IMR-90 (cell line): Measurements from ENCODE around the gene SIK2. TPM values are rescaled to one million over a fixed set of nuclear protein-coding genes. Genes with fewer than 3 reads are reported as not detected.

Experiments used
- ATAC-seq: fragments of 200-7000 bp; cut with Tn5 transposase; 2 replicates; pipeline ENCODE4 v1.9.1; 2020; ENCODE audit warnings: low read depth, mild to moderate bottlenecking, moderate library complexity
- BruUV-seq: library from RNA; stranded (reverse); fragments of 400-500 nt; replicated peaks from 2 replicates; lab custom pipeline; 2021; lab: Mats Ljungman, UMichigan
- CTCF ChIA-PET: fragments of 300-600 bp; formaldehyde crosslinking; extraction: SDS; loops from one replicate; lab custom pipeline; 2021; ENCODE audit warnings: antibody characterized with exemption; lab: Yijun Ruan, JAX
- POLR2A ChIA-PET: fragments of 300-600 bp; sonication (Branson Sonifier 250); formaldehyde crosslinking; loops from one replicate; lab custom pipeline; 2022; ENCODE audit warnings: antibody characterized with exemption; ENCODE audit not compliant: unreplicated experiment; lab: Charles Lee
- DNase-seq: peaks from one replicate; pipeline ENCODE4 v3.0.0; 2013
- H2AFZ ChIP-seq: replicated peaks from 2 replicates; pipeline ENCODE3; 2013; ENCODE audit warnings: low read length, mild to moderate bottlenecking; ENCODE audit not compliant: poor library complexity
- H2AK5ac ChIP-seq: 2 replicates; pipeline ENCODE4 v1.6.1; 2013; ENCODE audit warnings: low read depth, low read length, inconsistent platforms
- H2AK9ac ChIP-seq: replicated peaks from 2 replicates; pipeline ENCODE3; 2013; ENCODE audit warnings: mild to moderate bottlenecking, low read depth, low read length, moderate library complexity; ENCODE audit not compliant: poor library complexity
- H2BK120ac ChIP-seq: 2 replicates; pipeline ENCODE4 v1.6.1; 2013; ENCODE audit warnings: low read depth, low read length, inconsistent platforms
- H2BK15ac ChIP-seq: 3 replicates; pipeline ENCODE4 v1.6.1; 2013; ENCODE audit warnings: low read depth, low read length, inconsistent platforms
- H2BK20ac ChIP-seq: 2 replicates; pipeline ENCODE4 v1.6.1; 2013; ENCODE audit warnings: low read depth, mild to moderate bottlenecking, inconsistent platforms, low read length, moderate library complexity
- H2BK5ac ChIP-seq: 2 replicates; pipeline ENCODE4 v1.6.1; 2013; ENCODE audit warnings: mild to moderate bottlenecking, low read depth, low read length, inconsistent platforms; ENCODE audit not compliant: poor library complexity, severe bottlenecking
- H3K14ac ChIP-seq: replicated peaks from 2 replicates; pipeline ENCODE4 v1.6.1; 2013; ENCODE audit warnings: low read depth, low read length, inconsistent platforms
- H3K18ac ChIP-seq: 2 replicates; pipeline ENCODE4 v1.6.1; 2013; ENCODE audit warnings: low read depth, low read length, control low read depth
- H3K23ac ChIP-seq: 2 replicates; pipeline ENCODE4 v1.6.1; 2013; ENCODE audit warnings: low read depth, low read length, inconsistent platforms
- H3K27ac ChIP-seq: 2 replicates; pipeline ENCODE4 v1.5.1; 2013; ENCODE audit warnings: mild to moderate bottlenecking, control low read depth, low read length; ENCODE audit not compliant: insufficient read depth
- H3K27me3 ChIP-seq: 2 replicates; pipeline ENCODE4 v1.6.1; 2013; ENCODE audit warnings: low read length; ENCODE audit not compliant: control insufficient read depth, insufficient read depth
- H3K36me3 ChIP-seq: 2 replicates; pipeline ENCODE4 v1.6.1; 2013; ENCODE audit warnings: low read length, mixed read lengths; ENCODE audit not compliant: control insufficient read depth, insufficient read depth
- H3K4ac ChIP-seq: 2 replicates; pipeline ENCODE4 v1.6.1; 2013; ENCODE audit warnings: low read depth, low read length, inconsistent platforms
- H3K4me1 ChIP-seq: 2 replicates; pipeline ENCODE4 v1.6.1; 2013; ENCODE audit warnings: low read length, mixed read lengths; ENCODE audit not compliant: control insufficient read depth, insufficient read depth
- H3K4me2 ChIP-seq: 2 replicates; pipeline ENCODE4 v1.6.1; 2013; ENCODE audit warnings: low read depth, mild to moderate bottlenecking, control low read depth, low read length, moderate library complexity
- H3K4me3 ChIP-seq: 2 replicates; pipeline ENCODE4 v1.5.1; 2013; ENCODE audit warnings: low read depth, mild to moderate bottlenecking, control low read depth, low read length, moderate library complexity; ENCODE audit not compliant: insufficient read depth
- H3K56ac ChIP-seq: 2 replicates; pipeline ENCODE4 v1.6.1; 2013; ENCODE audit warnings: low read length, inconsistent platforms; ENCODE audit not compliant: insufficient read depth; ENCODE audit errors: extremely low read depth
- H3K79me1 ChIP-seq, 2 experiments: 2 replicates each; pipeline ENCODE4 v1.6.1; 2013; ENCODE audit warnings: low read length in 2 of 2, inconsistent platforms in 1 of 2, low read depth in 1 of 2
- H3K9ac ChIP-seq: 2 replicates; pipeline ENCODE4 v1.6.1; 2013; ENCODE audit warnings: low read depth, low read length, control low read depth
- H3K9me1 ChIP-seq: 2 replicates; pipeline ENCODE4 v1.6.1; 2013; ENCODE audit warnings: low read length, inconsistent platforms; ENCODE audit not compliant: insufficient read depth
- H3K9me3 ChIP-seq: 2 replicates; pipeline ENCODE4 v1.6.1; 2013; ENCODE audit warnings: low read length; ENCODE audit not compliant: control insufficient read depth, insufficient read depth
- H4K20me1 ChIP-seq: 2 replicates; pipeline ENCODE4 v1.6.1; 2013; ENCODE audit warnings: low read length, inconsistent platforms; ENCODE audit not compliant: insufficient read depth
- H4K5ac ChIP-seq: 2 replicates; pipeline ENCODE4 v1.6.1; 2013; ENCODE audit warnings: mild to moderate bottlenecking, low read depth, low read length, control low read depth
- H4K8ac ChIP-seq, 2 experiments: 2 replicates each; pipeline ENCODE4 v1.6.1; 2013; ENCODE audit warnings: low read depth in 2 of 2, low read length in 2 of 2, control low read depth in 1 of 2, inconsistent platforms in 1 of 2
- H4K91ac ChIP-seq: 2 replicates; pipeline ENCODE4 v1.6.1; 2013; ENCODE audit warnings: low read depth, low read length, inconsistent platforms; ENCODE audit not compliant: insufficient read depth
- BHLHE40 ChIP-seq: fragments of 150-350 bp; IDR thresholded peaks from 2 replicates; pipeline ENCODE4 v1.6.1; 2016; ENCODE audit warnings: mild to moderate bottlenecking, low read depth, low read length
- CEBPB ChIP-seq: IDR thresholded peaks from 2 replicates; pipeline ENCODE4 v1.6.1; 2012; ENCODE audit warnings: low read depth, low read length, improper control_type of control experiment
- FOS ChIP-seq: fragments of 150-350 bp; IDR thresholded peaks from 2 replicates; pipeline ENCODE4 v1.6.1; 2016; ENCODE audit warnings: low read depth, low read length
- MAZ ChIP-seq: IDR thresholded peaks from 2 replicates; pipeline ENCODE4 v1.6.1; 2012; ENCODE audit warnings: low read depth, mild to moderate bottlenecking, low read length, improper control_type of control experiment, moderate library complexity, borderline replicate concordance
- NFE2L2 ChIP-seq: fragments of 150-350 bp; IDR thresholded peaks from 2 replicates; pipeline ENCODE4 v1.6.1; 2016; ENCODE audit warnings: low read depth, mild to moderate bottlenecking, low read length
- SMC3 ChIP-seq: fragments of 150-350 bp; IDR thresholded peaks from 2 replicates; pipeline ENCODE4 v1.6.1; 2016; ENCODE audit warnings: low read depth, mild to moderate bottlenecking, antibody characterized with exemption, low read length, moderate library complexity
- dilution Hi-C: fragments of 300-500 bp; cut with HindIII; formaldehyde crosslinking; loops from one replicate; pipeline ENCODE4 v1.14.3; 2018; ENCODE audit warnings: low sequenced_read_pairs; ENCODE audit not compliant: unreplicated experiment
- in situ Hi-C: fragments of 300-500 bp; cut with MboI; formaldehyde crosslinking; loops from 3 replicates; pipeline ENCODE4 v1.14.3; 2019; ENCODE audit warnings: low sequenced_read_pairs, inconsistent platforms, mixed read lengths
- intact Hi-C: fragments of 100-400 bp; cut with micrococcal nuclease; formaldehyde crosslinking; loops from 2 replicates; pipeline ENCODE4 v1.10.0; 2022
- polyA plus RNA-seq, 3 experiments: library from polyadenylated mRNA; depleted of rRNA; stranded (reverse); fragments of >200 nt; gene quantifications; 2 replicates each; pipeline ENCODE4 v1.2.3, GENCODE V29; 2012; ENCODE audit warnings: low replicate concordance in 1 of 3
- total RNA-seq: library from RNA; depleted of rRNA; stranded (reverse); fragments of >200 nt; gene quantifications from 2 replicates; pipeline ENCODE4 v1.2.3, GENCODE V29; 2012
- TF ChIP-seq, protein P1 (sequence below): fragments of 150-350 bp; IDR thresholded peaks from 2 replicates; pipeline ENCODE4 v1.6.1; 2016; ENCODE audit warnings: low read depth, mild to moderate bottlenecking, low read length, moderate library complexity, borderline replicate concordance
- TF ChIP-seq, protein P2 (sequence below): conservative IDR thresholded peaks from 2 replicates; pipeline ENCODE4 v1.5.1; 2012; ENCODE audit warnings: mild to moderate bottlenecking, low read depth, low read length, improper control_type of control experiment

The SIK2 gene
- total and polyA plus RNA-seq, 2 of the 4 experiments (the other 2 are of a cell fraction): 7.9 to 10.4 TPM

DNA sequence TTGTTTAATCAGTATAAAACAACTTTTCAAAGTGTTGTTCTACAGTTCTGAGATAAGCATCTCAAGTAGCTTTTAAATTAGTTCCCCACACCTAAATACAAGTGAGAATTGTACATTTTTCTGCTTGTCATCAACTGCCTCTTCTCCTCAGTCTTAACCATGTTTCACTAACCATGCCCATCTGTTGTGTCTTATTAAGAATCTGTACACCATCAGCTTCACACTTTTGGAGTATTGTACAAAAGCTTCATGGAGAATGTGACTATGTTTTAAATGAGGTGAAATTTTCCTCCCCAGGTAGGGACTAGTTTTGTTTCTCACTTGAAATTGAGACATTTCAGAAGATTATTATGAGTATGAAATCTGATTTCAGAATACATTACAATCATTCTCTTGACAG, 52.4 kb downstream of the SIK2 start:
- dilution Hi-C loops: no loop called here
- Histone ChIP-seq H4K5ac (no peak overlapping the region), H2BK120ac (no peak overlapping the region), H3K4me1 (no peaks in the 10 kb centered on the region; the same call in 1 of the 2 replicates), H3K23ac (no peak overlapping the region), H3K9ac (no peak overlapping the region), H3K56ac (no peak overlapping the region), H2AK5ac (no peak overlapping the region), H2BK20ac (no peak overlapping the region), H3K4ac (no peak overlapping the region), H4K20me1 (peaks cover 3% of the 10 kb centered on the region; the same call in 1 of the 2 replicates), H3K18ac (no peak overlapping the region), H2BK15ac (no peak overlapping the region), H3K79me1 (peaks cover 13 to 43% of the 10 kb centered on the region in 2 experiments), H4K91ac (no peak overlapping the region), H3K27ac (no peak overlapping the region), H2AFZ (no peak overlapping the region), H3K27me3 (no peaks in the 10 kb centered on the region), H3K36me3 (peaks cover 5% of the 10 kb centered on the region; the same call in 1 of the 2 replicates), H3K9me1 (0 out of 2 replicates have a peak, but pooled peaks cover 7% of the 10 kb centered on the region), H3K4me2 (no peak overlapping the region), H2AK9ac (no peak overlapping the region), H3K9me3 (no peaks in the 10 kb centered on the region), H4K8ac (no peak overlapping the region), H2BK5ac (no peak overlapping the region), H3K14ac (no peak overlapping the region), H3K4me3 (no peak overlapping the region)
- TF ChIP-seq FOS (no peak), SMC3 (no peak), BHLHE40 (no peak), MAZ (no peak), NFE2L2 (no peak), CEBPB (no peak)
- TF ChIP-seq, protein P1, sequence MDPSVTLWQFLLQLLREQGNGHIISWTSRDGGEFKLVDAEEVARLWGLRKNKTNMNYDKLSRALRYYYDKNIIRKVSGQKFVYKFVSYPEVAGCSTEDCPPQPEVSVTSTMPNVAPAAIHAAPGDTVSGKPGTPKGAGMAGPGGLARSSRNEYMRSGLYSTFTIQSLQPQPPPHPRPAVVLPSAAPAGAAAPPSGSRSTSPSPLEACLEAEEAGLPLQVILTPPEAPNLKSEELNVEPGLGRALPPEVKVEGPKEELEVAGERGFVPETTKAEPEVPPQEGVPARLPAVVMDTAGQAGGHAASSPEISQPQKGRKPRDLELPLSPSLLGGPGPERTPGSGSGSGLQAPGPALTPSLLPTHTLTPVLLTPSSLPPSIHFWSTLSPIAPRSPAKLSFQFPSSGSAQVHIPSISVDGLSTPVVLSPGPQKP: no peak
- TF ChIP-seq, protein P2, sequence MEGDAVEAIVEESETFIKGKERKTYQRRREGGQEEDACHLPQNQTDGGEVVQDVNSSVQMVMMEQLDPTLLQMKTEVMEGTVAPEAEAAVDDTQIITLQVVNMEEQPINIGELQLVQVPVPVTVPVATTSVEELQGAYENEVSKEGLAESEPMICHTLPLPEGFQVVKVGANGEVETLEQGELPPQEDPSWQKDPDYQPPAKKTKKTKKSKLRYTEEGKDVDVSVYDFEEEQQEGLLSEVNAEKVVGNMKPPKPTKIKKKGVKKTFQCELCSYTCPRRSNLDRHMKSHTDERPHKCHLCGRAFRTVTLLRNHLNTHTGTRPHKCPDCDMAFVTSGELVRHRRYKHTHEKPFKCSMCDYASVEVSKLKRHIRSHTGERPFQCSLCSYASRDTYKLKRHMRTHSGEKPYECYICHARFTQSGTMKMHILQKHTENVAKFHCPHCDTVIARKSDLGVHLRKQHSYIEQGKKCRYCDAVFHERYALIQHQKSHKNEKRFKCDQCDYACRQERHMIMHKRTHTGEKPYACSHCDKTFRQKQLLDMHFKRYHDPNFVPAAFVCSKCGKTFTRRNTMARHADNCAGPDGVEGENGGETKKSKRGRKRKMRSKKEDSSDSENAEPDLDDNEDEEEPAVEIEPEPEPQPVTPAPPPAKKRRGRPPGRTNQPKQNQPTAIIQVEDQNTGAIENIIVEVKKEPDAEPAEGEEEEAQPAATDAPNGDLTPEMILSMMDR: no peak
- intact Hi-C loops: loop anchor here (5.0 kb wide), 1 partner anchor 38 kb away; no protein-coding TSS in a partner anchor
- no peak for DNase-seq
- POLR2A ChIA-PET: no interaction called here
- no TSS peak for BruUV-seq
- no peak for ATAC-seq
- in situ Hi-C loops: no loop called here
- CTCF ChIA-PET: no interaction called here
